KMS-11 (cell line): ENCODE results near the gene ASIC2.

Source experiments
- H2AFZ ChIP-seq: fragments of 200-600 bp; sonication (generic); 2 replicates; pipeline ENCODE4 v1.6.1; 2016; ENCODE audit warnings: antibody characterized with exemption, mixed run types, low read depth
- H3K27ac ChIP-seq: fragments of 200-600 bp; sonication (generic); 2 replicates; pipeline ENCODE4 v1.6.1; 2016; ENCODE audit warnings: mild to moderate bottlenecking, mixed run types
- H3K27me3 ChIP-seq: fragments of 200-600 bp; sonication (generic); 2 replicates; pipeline ENCODE4 v1.6.1; 2017; ENCODE audit warnings: mild to moderate bottlenecking, low read depth, mixed run types, moderate library complexity; ENCODE audit not compliant: insufficient read depth
- H3K36me3 ChIP-seq: fragments of 200-600 bp; sonication (generic); 2 replicates; pipeline ENCODE4 v1.6.1; 2017; ENCODE audit warnings: mild to moderate bottlenecking, mixed run types; ENCODE audit not compliant: insufficient read depth
- H3K4me1 ChIP-seq: fragments of 200-600 bp; sonication (generic); 2 replicates; pipeline ENCODE4 v1.6.1; 2016; ENCODE audit warnings: mild to moderate bottlenecking, low read depth, mixed run types; ENCODE audit not compliant: poor library complexity, severe bottlenecking
- H3K4me2 ChIP-seq: fragments of 200-600 bp; sonication (generic); 2 replicates; pipeline ENCODE4 v1.7.0; 2016; ENCODE audit warnings: mild to moderate bottlenecking, mixed run types
- H3K4me3 ChIP-seq: fragments of 200-600 bp; sonication (generic); IDR thresholded peaks from 2 replicates; pipeline ENCODE4 v1.6.1; 2017; ENCODE audit warnings: low read depth, low read length, mixed read lengths; ENCODE audit not compliant: insufficient read depth
- H3K79me2 ChIP-seq: fragments of 200-600 bp; sonication (generic); 2 replicates; pipeline ENCODE4 v1.6.1; 2016; ENCODE audit warnings: low read depth, mixed run types; ENCODE audit not compliant: insufficient read depth
- H3K9ac ChIP-seq: fragments of 200-600 bp; sonication (generic); 2 replicates; pipeline ENCODE4 v1.6.1; 2016; ENCODE audit warnings: mild to moderate bottlenecking, mixed run types
- H4K20me1 ChIP-seq: fragments of 200-600 bp; sonication (generic); 2 replicates; pipeline ENCODE4 v1.6.1; 2016; ENCODE audit warnings: mild to moderate bottlenecking, mixed run types; ENCODE audit not compliant: insufficient read depth
- CTCF ChIP-seq: fragments of 200-600 bp; sonication (generic); conservative IDR thresholded peaks from 2 replicates; pipeline ENCODE4 v1.6.1; 2017; ENCODE audit warnings: low read depth, mild to moderate bottlenecking, antibody characterized with exemption, low read length, moderate library complexity, mixed read lengths

The ASIC2 gene

GRCh38 chr17:33334703-33335102 lies 41.6 kb upstream of the ASIC2 start:
- no peaks in the 10 kb centered on the region for H3K4me1 ChIP-seq
- H4K20me1 ChIP-seq, result no peaks in the 10 kb centered on the region
- H3K79me2 ChIP-seq, result no peaks in the 10 kb centered on the region
- H3K27ac ChIP-seq, result no peak overlapping the region
- H3K9ac ChIP-seq, result no peak overlapping the region
- H3K4me2 ChIP-seq, result no peak overlapping the region
- no peaks in the 10 kb centered on the region for H3K36me3 ChIP-seq
- H3K27me3 ChIP-seq, result no peaks in the 10 kb centered on the region
- TF ChIP-seq CTCF, result no peak
- no peak overlapping the region for H3K4me3 ChIP-seq
- no peak overlapping the region for H2AFZ ChIP-seq

- TF ChIP-seq CTCF, result no peak
- Histone ChIP-seq H3K4me1 (no peaks in the 10 kb centered on the region), H3K4me2 (no peak overlapping the region), H2AFZ (no peak overlapping the region), H3K79me2 (no peaks in the 10 kb centered on the region), H3K27ac (no peak overlapping the region), H3K4me3 (no peak overlapping the region), H3K36me3 (no peaks in the 10 kb centered on the region), H4K20me1 (no peaks in the 10 kb centered on the region), H3K27me3 (no peaks in the 10 kb centered on the region), H3K9ac (no peak overlapping the region)
These were observed 37.8 kb upstream of the ASIC2 start for GRCh38 chr17:33330877-33331276.

- Histone ChIP-seq H4K20me1 (no peaks in the 10 kb centered on the region), H2AFZ (no peak overlapping the region), H3K27me3 (no peaks in the 10 kb centered on the region), H3K4me1 (no peaks in the 10 kb centered on the region), H3K4me3 (no peak overlapping the region), H3K27ac (no peak overlapping the region), H3K4me2 (no peak overlapping the region), H3K36me3 (no peaks in the 10 kb centered on the region), H3K79me2 (no peaks in the 10 kb centered on the region), H3K9ac (no peak overlapping the region)
- TF ChIP-seq CTCF, result no peak
These were observed 35.0 kb upstream of the ASIC2 start for GRCh38 chr17:33328129-33328528.

- Histone ChIP-seq H3K9ac (no peak overlapping the region), H3K4me2 (no peak overlapping the region), H4K20me1 (no peaks in the 10 kb centered on the region), H3K27me3 (no peaks in the 10 kb centered on the region), H3K36me3 (no peaks in the 10 kb centered on the region), H3K4me3 (no peak overlapping the region), H3K79me2 (no peaks in the 10 kb centered on the region), H3K27ac (no peak overlapping the region), H3K4me1 (no peaks in the 10 kb centered on the region), H2AFZ (no peak overlapping the region)
- TF ChIP-seq CTCF, result no peak
These were observed 31.6 kb upstream of the ASIC2 start for GRCh38 chr17:33324736-33325135.

GRCh38 chr17:33322063-33322462 lies 29.0 kb upstream of the ASIC2 start:
- Histone ChIP-seq H3K27ac (no peak overlapping the region), H3K36me3 (no peaks in the 10 kb centered on the region), H3K79me2 (no peaks in the 10 kb centered on the region), H3K4me3 (no peak overlapping the region), H2AFZ (no peak overlapping the region), H3K4me2 (no peak overlapping the region), H4K20me1 (no peaks in the 10 kb centered on the region), H3K9ac (no peak overlapping the region), H3K4me1 (no peaks in the 10 kb centered on the region), H3K27me3 (no peaks in the 10 kb centered on the region)
- no peak for TF ChIP-seq CTCF
